Stimulated activated naive B cell treated with anti-CD40 and anti-IgM and Interleukin-4, amounts not matched to agents 10 μg/mL and 1 μg/mL and 100 μg/mL, for 72 hours (primary cell): ENCODE results near the gene EFNA4.

Experiments used
- ATAC-seq, 2 donors: fragments of 150-1000 bp; cut with Tn5 transposase; replicated peaks; 2 replicates each; pipeline ENCODE4 v1.10.0; 2021; ENCODE audit warnings: moderate library complexity in 1 of 2
- DNase-seq: peaks from one replicate; pipeline ENCODE4 v3.0.0; 2021
- H3K27ac Mint-ChIP-seq: one replicate; pipeline ENCODE4 v1.8.0; 2022; ENCODE audit warnings: mild to moderate bottlenecking, mixed read lengths
- H3K27me3 Mint-ChIP-seq, 2 donors: one replicate each; pipeline ENCODE4 v1.8.0; 2022; ENCODE audit warnings: mixed read lengths in 2 of 2
- H3K36me3 Mint-ChIP-seq, 2 donors: one replicate each; pipeline ENCODE4 v1.8.0; 2022; ENCODE audit warnings: mixed read lengths in 2 of 2, mild to moderate bottlenecking in 1 of 2
- H3K4me1 Mint-ChIP-seq, 2 donors: one replicate each; pipeline ENCODE4 v1.8.0; 2022; ENCODE audit warnings: mixed read lengths in 2 of 2, mild to moderate bottlenecking in 1 of 2
- H3K4me3 Mint-ChIP-seq, 2 donors: one replicate each; pipeline ENCODE4 v1.8.0; 2022; ENCODE audit warnings: mild to moderate bottlenecking in 2 of 2, mixed read lengths in 2 of 2, moderate library complexity in 1 of 2
- H3K9me3 Mint-ChIP-seq, 2 donors: one replicate each; pipeline ENCODE4 v1.8.0; 2022; ENCODE audit warnings: mixed read lengths in 2 of 2, mild to moderate bottlenecking in 1 of 2

EFNA4 gene

GRCh38 chr1:155024315-155024714 is 39.2 kb upstream of the EFNA4 start:
- no peak overlapping the region for H3K27ac Mint-ChIP-seq
- peaks cover 8 to 24% of the 10 kb centered on the region in 2 donors for H3K4me1 Mint-ChIP-seq
- H3K4me3 Mint-ChIP-seq: no peak overlapping the region
- no peaks in the 10 kb centered on the region for H3K27me3 Mint-ChIP-seq
- DNase-seq (no peak), ATAC-seq (no peak)
- H3K9me3 Mint-ChIP-seq: no peaks in the 10 kb centered on the region
- peaks cover 8 to 9% of the 10 kb centered on the region in 2 donors for H3K36me3 Mint-ChIP-seq

GRCh38 chr1:155026154-155026553 is 37.4 kb upstream of the EFNA4 start:
- Mint-ChIP-seq H3K27ac (no peak overlapping the region), H3K4me1 (peaks cover 0 to 7% of the 10 kb centered on the region in 2 donors), H3K27me3 (no peaks in the 10 kb centered on the region)

GRCh38 chr1:155026588-155026987 is 37.0 kb upstream of the EFNA4 start:
- Mint-ChIP-seq H3K36me3 (peaks cover 0 to 1% of the 10 kb centered on the region in 2 donors), H3K4me1 (peaks cover 0 to 2% of the 10 kb centered on the region in 2 donors), H3K9me3 (no peaks in the 10 kb centered on the region), H3K27me3 (no peaks in the 10 kb centered on the region), H3K4me3 (no peak overlapping the region), H3K27ac (no peak overlapping the region)
- no peak for DNase-seq
- no peak for ATAC-seq

More at GRCh38 chr1:155026154-155026553, 37.4 kb upstream of the EFNA4 start:
- ATAC-seq: no peak
- Mint-ChIP-seq H3K9me3 (no peaks in the 10 kb centered on the region), H3K36me3 (peaks cover 0 to 3% of the 10 kb centered on the region in 2 donors), H3K4me3 (no peak overlapping the region)
- DNase-seq: no peak

GRCh38 chr1:155029513-155030242 is 33.9 kb upstream of the EFNA4 start:
- no peaks in the 10 kb centered on the region for H3K36me3 Mint-ChIP-seq
- H3K27me3 Mint-ChIP-seq: peaks cover 0 to under 1% of the 10 kb centered on the region in 2 donors
- H3K27ac Mint-ChIP-seq: no peak overlapping the region
- ATAC-seq: no peak
- H3K4me3 Mint-ChIP-seq: no peak overlapping the region
- no peaks in the 10 kb centered on the region for H3K9me3 Mint-ChIP-seq
- no peaks in the 10 kb centered on the region for H3K4me1 Mint-ChIP-seq
- no peak for DNase-seq

GRCh38 chr1:155030243-155030795 is 33.2 kb upstream of the EFNA4 start:
- no peak overlapping the region for H3K4me3 Mint-ChIP-seq
- H3K27ac Mint-ChIP-seq: no peak overlapping the region
- no peaks in the 10 kb centered on the region for H3K9me3 Mint-ChIP-seq
- H3K27me3 Mint-ChIP-seq: peaks cover 0 to 4% of the 10 kb centered on the region in 2 donors
- H3K36me3 Mint-ChIP-seq: no peaks in the 10 kb centered on the region
- H3K4me1 Mint-ChIP-seq: no peaks in the 10 kb centered on the region
- DNase-seq (no peak), ATAC-seq (no peak)

- Mint-ChIP-seq H3K9me3 (no peaks in the 10 kb centered on the region), H3K36me3 (no peaks in the 10 kb centered on the region), H3K4me1 (no peaks in the 10 kb centered on the region), H3K4me3 (no peak overlapping the region), H3K27ac (no peak overlapping the region), H3K27me3 (peaks cover 0 to 4% of the 10 kb centered on the region in 2 donors)
- no peak for DNase-seq
- no peak for ATAC-seq
These were observed 32.6 kb upstream of the EFNA4 start for GRCh38 chr1:155030899-155031298.

GRCh38 chr1:155032886-155033285 is 30.7 kb upstream of the EFNA4 start:
- Mint-ChIP-seq H3K4me1 (no peaks in the 10 kb centered on the region), H3K4me3 (no peak overlapping the region), H3K36me3 (no peaks in the 10 kb centered on the region), H3K27me3 (peaks cover 2 to 13% of the 10 kb centered on the region in 2 donors), H3K27ac (no peak overlapping the region), H3K9me3 (no peaks in the 10 kb centered on the region)
- DNase-seq: no peak
- ATAC-seq: no peak

GRCh38 chr1:155033524-155033923 is 30.0 kb upstream of the EFNA4 start, which contains the start of the genes DCST1 and DCST2:
Gene DCST1 (plus strand): TSS chr1:155033824. CDS start chr1:155034037, 213 bp downstream.
Gene DCST2 (minus strand): TSS chr1:155033781. CDS start chr1:155033701, 80 bp downstream.
- Mint-ChIP-seq H3K4me3 (no peak within 1 kb of the TSS), H3K27me3 (peaks cover 6 to 20% of the 10 kb centered on the region in 2 donors)

GRCh38 chr1:155034318-155035208 is 29.0 kb upstream of the EFNA4 start:
- ATAC-seq: no peak
- no peak overlapping the region for H3K27ac Mint-ChIP-seq

More at GRCh38 chr1:155033524-155033923, 30.0 kb upstream of the EFNA4 start, which contains the start of the genes DCST1 and DCST2:
- Mint-ChIP-seq H3K27ac (no peak within 1 kb of the TSS), H3K9me3 (no peaks in the 10 kb centered on the region), H3K4me1 (no peaks in the 10 kb centered on the region), H3K36me3 (no peaks in the 10 kb centered on the region)
- no peak for ATAC-seq
- no peak for DNase-seq

GRCh38 chr1:155035936-155036335 is 27.6 kb upstream of the EFNA4 start:
- H3K27me3 Mint-ChIP-seq: peaks cover 14 to 35% of the 10 kb centered on the region in 2 donors
- no peaks in the 10 kb centered on the region for H3K4me1 Mint-ChIP-seq
- ATAC-seq (no peak), DNase-seq (no peak)
- no peak overlapping the region for H3K4me3 Mint-ChIP-seq
- no peaks in the 10 kb centered on the region for H3K9me3 Mint-ChIP-seq
- no peak overlapping the region for H3K27ac Mint-ChIP-seq
- no peaks in the 10 kb centered on the region for H3K36me3 Mint-ChIP-seq

More at GRCh38 chr1:155034318-155035208, 29.0 kb upstream of the EFNA4 start:
- Mint-ChIP-seq H3K27me3 (peaks cover 14 to 30% of the 10 kb centered on the region in 2 donors), H3K9me3 (no peaks in the 10 kb centered on the region), H3K4me1 (no peaks in the 10 kb centered on the region), H3K4me3 (no peak overlapping the region), H3K36me3 (no peaks in the 10 kb centered on the region)
- DNase-seq: no peak

- no peak for ATAC-seq
These were observed 26.5 kb upstream of the EFNA4 start for GRCh38 chr1:155037043-155037442.

GRCh38 chr1:155037851-155038441 is 25.6 kb upstream of the EFNA4 start:
- ATAC-seq (no peak), DNase-seq (no peak)
- Mint-ChIP-seq H3K27me3 (peaks cover 14 to 37% of the 10 kb centered on the region in 2 donors), H3K4me1 (no peaks in the 10 kb centered on the region), H3K36me3 (no peaks in the 10 kb centered on the region), H3K9me3 (no peaks in the 10 kb centered on the region), H3K27ac (no peak overlapping the region), H3K4me3 (no peak overlapping the region)

More at GRCh38 chr1:155037043-155037442, 26.5 kb upstream of the EFNA4 start:
- Mint-ChIP-seq H3K4me3 (no peak overlapping the region), H3K36me3 (no peaks in the 10 kb centered on the region), H3K4me1 (no peaks in the 10 kb centered on the region), H3K9me3 (no peaks in the 10 kb centered on the region), H3K27me3 (peaks cover 14 to 37% of the 10 kb centered on the region in 2 donors), H3K27ac (no peak overlapping the region)
- no peak for DNase-seq

- Mint-ChIP-seq H3K27ac (no peak overlapping the region), H3K9me3 (no peaks in the 10 kb centered on the region), H3K4me3 (no peak overlapping the region), H3K4me1 (no peaks in the 10 kb centered on the region), H3K36me3 (no peaks in the 10 kb centered on the region), H3K27me3 (peaks cover 14 to 37% of the 10 kb centered on the region in 2 donors)
- DNase-seq (no peak), ATAC-seq (no peak)
These were observed 24.8 kb upstream of the EFNA4 start for GRCh38 chr1:155038602-155039307.
